Suppressor macrophage (primary cell): Measurements from ENCODE around the gene PTPN4.
"Not testable (repeated sequence)": the region's sequence is repeated elsewhere in the genome, so short reads cannot be mapped to it uniquely, and the experiment has no call there.

Experiments
- DNase-seq, 4 experiments: peaks; one replicate each; pipeline ENCODE4 v3.0.0-alpha.2; 2020 to 2022

Gene PTPN4

GRCh38 chr2:119950966-119951365 lies 191.2 kb downstream of the PTPN4 start:
- no peak for DNase-seq

- DNase-seq, result no peak
Observed at GRCh38 chr2:119958670-119959268, 199.0 kb downstream of the PTPN4 start.

- DNase-seq, result no peak
Observed at GRCh38 chr2:119960821-119961220, 201.1 kb downstream of the PTPN4 start.

GRCh38 chr2:119981896-119982295 lies 222.2 kb downstream of the PTPN4 start:
- no peak for DNase-seq

GRCh38 chr2:119982506-119982905 lies 222.8 kb downstream of the PTPN4 start:
- no peak for DNase-seq

GRCh38 chr2:119983108-119983507 lies 223.4 kb downstream of the PTPN4 start:
- no peak for DNase-seq

GRCh38 chr2:119996148-119996547 lies 236.4 kb downstream of the PTPN4 start:
- DNase-seq, result no peak

GRCh38 chr2:119996896-119997891 lies 237.5 kb downstream of the PTPN4 start:
- not testable (repeated sequence) for DNase-seq

GRCh38 chr2:120001471-120001870 lies 241.7 kb downstream of the PTPN4 start:
- DNase-seq, result no peak

- DNase-seq, result no peak
Observed at GRCh38 chr2:120004254-120004653, 244.5 kb downstream of the PTPN4 start.

- peak in 2 of 4 experiments; percentile 7 to 33 for DNase-seq
Observed at GRCh38 chr2:120005834-120006521, 246.3 kb downstream of the PTPN4 start.

- DNase-seq, result no peak
Observed at GRCh38 chr2:120007851-120008250, 248.1 kb downstream of the PTPN4 start.

- no peak for DNase-seq
Observed at GRCh38 chr2:120012363-120012762, 252.6 kb downstream of the PTPN4 start.

- DNase-seq, result peak; percentile 90 to 96 (median 93)
Observed at GRCh38 chr2:120012771-120013596, 253.3 kb downstream of the PTPN4 start, which contains the start of gene EPB41L5. TSS of gene EPB41L5 (plus strand) at chr2:120013077. CDS start at chr2:120019085, 6,008 bp downstream.

- no peak for DNase-seq
Observed at GRCh38 chr2:120013597-120014223, 254.0 kb downstream of the PTPN4 start.

GRCh38 chr2:120014226-120014980 lies 254.7 kb downstream of the PTPN4 start:
- no peak for DNase-seq

- no peak for DNase-seq
Observed at GRCh38 chr2:120016800-120017199, 257.1 kb downstream of the PTPN4 start.

- no peak for DNase-seq
Observed at GRCh38 chr2:120017201-120017600, 257.5 kb downstream of the PTPN4 start.

GRCh38 chr2:120018549-120018948 lies 258.8 kb downstream of the PTPN4 start:
- no peak for DNase-seq

GRCh38 chr2:120020554-120020953 lies 260.8 kb downstream of the PTPN4 start:
- no peak for DNase-seq

- DNase-seq, result not testable (repeated sequence)
Observed at GRCh38 chr2:120022505-120022904, 262.8 kb downstream of the PTPN4 start.
